ENCODE results near the gene C1QL2. TPM values are rescaled to one million over a fixed set of nuclear protein-coding genes. Genes with fewer than 3 reads are reported as not detected.

The C1QL2 gene
- total RNA-seq, 1 experiment from 2014 or later: not detected

DNA sequence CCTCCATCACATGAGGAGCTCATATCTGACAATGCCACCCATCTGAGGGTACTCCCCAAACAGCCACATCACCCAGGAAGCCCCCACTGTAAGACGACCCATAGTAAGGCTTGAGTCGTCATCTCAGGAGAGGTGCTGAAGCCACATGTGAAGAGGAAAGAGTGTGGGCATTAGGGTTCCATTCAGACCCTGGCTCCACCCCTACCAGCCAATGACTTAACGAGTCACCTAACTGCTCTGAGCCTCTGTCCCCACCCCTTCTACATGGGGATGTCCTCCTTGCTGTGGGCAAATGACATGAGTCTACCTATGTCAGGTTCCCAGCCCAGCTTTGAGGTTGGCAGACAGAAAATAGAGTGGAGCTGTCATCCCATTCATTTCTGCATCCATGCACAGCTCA lies 46.3 kb downstream of the C1QL2 start:
- DNase-seq (ENCODE audit: extremely low read depth, low read depth): no peak

DNA sequence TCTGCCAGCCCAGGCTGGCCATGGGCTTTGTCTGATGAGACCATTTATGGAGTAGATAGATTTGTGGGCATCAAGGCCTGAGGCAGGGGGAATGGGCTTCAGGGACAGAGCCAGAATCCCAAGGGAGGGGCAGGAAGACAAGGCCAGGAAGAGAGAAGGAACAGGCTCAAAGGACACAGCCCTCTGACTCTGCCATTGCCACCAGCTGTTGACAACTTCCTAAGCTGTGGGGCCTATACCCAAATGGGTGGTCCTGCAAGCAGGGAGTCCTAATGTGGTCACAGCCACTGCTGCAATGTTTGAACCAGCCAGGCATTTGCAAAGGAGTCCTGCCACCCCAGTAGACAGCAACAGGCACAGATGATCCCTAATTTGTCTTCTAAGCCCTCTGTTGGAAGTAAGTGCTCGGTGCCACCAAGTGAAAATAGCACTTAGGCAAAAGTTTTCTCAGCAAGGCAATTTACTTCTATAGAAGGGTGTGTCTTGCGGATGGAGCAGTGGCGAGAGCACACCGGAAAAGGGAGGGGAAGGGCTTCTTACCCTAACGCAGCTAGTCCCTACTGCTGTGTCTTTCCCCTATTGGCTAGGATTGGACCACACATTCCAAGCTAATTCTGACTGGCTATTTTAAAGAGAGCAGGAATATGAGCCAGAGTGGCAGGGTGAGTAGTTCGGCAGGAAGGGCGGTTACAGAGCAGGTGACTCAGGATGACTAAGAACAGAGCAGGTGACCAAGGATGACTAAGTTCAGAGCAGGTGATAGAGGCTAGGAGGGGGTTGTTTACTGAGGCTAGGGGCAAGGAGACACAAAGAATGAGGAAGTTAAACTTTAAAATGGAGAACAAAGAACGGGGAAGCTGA lies 47.2 kb downstream of the C1QL2 start:
- DNase-seq (ENCODE audit: extremely low read depth, low read depth): no peak

GRCh38 chr2:119109866-119110265 lies 48.7 kb downstream of the C1QL2 start:
- DNase-seq (ENCODE audit: extremely low read depth, low read depth): no peak

DNA sequence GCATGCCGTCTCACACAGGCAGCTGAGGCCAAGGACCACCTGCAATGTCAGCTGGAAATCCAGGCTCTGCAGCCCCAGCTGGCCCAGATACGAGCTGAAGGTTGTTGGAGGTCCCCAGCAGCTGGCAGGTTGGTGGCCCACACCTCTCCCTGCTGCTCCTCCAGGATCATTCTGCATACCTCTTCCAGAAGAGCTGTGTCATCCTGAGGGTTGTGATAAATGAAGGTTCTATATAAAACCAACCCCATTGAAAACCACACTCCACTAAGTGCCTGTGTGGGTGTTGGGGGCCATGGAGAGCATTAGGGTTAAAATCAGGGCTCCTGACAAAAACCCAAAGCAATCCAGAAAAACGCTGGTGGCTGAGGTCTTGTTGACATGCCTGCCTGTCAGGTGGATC lies 50.4 kb downstream of the C1QL2 start:
- DNase-seq (ENCODE audit: extremely low read depth, low read depth): no peak

- peak; percentile 44 for DNase-seq (ENCODE audit: extremely low read depth, low read depth)
Observed at GRCh38 chr2:119106301-119106897, 52.2 kb downstream of the C1QL2 start.

Small RNA genes within 50 kb of the gene (small RNA-seq; reads per million reads assigned to genes)
- 0 to 0.18 reads per million in 2 experiments for gene RN7SL468P

Other genes starting within 250 kb of the C1QL2 start
- not detected in 2 replicates for gene MARCO, start 216.6 kb downstream of the C1QL2 start, total RNA-seq (2014; rRNA removed; shearing (Covaris generic))
- 9.4 and 11.1 TPM in 2 replicates for gene STEAP3, start 65.1 kb upstream of the C1QL2 start, total RNA-seq (2014; rRNA removed; shearing (Covaris generic))
- gene C2orf76, start 208.1 kb upstream of the C1QL2 start, total RNA-seq (2014; rRNA removed; shearing (Covaris generic)): 21.8 and 24.0 TPM in 2 replicates
- gene DBI, start 208.2 kb upstream of the C1QL2 start, total RNA-seq (2014; rRNA removed; shearing (Covaris generic)): 83.3 and 86.6 TPM in 2 replicates

Measured in NCI-H460 (cell line).